Mononuclear cell (primary cell): ENCODE measurements around the gene LARGE2. TPM values are rescaled to one million over a fixed set of nuclear protein-coding genes. Genes with fewer than 3 reads are reported as not detected.

Experiments used
- total RNA-seq: library from RNA; depleted of rRNA; stranded (reverse); fragments of >200 nt; gene quantifications from one replicate; pipeline ENCODE4 v1.2.3, GENCODE V29; 2012

The LARGE2 gene
- total RNA-seq, 1 donor: 0.94 TPM

Other genes with a start within 250 kb of the LARGE2 start
- 1.5 TPM for gene SLC35C1, start 117.5 kb upstream of the LARGE2 start, total RNA-seq
- 70.9 TPM for gene CRY2, start 75.2 kb upstream of the LARGE2 start, total RNA-seq
- 1.5 TPM for gene MAPK8IP1, start 37.0 kb upstream of the LARGE2 start, total RNA-seq
- 1.6 TPM for gene FREY1, start 15.4 kb upstream of the LARGE2 start, total RNA-seq
- 24.5 TPM for gene PEX16, start 4.8 kb upstream of the LARGE2 start, total RNA-seq
- gene PHF21A, start 198.8 kb downstream of the LARGE2 start, total RNA-seq: 33.2 TPM